ENCODE measurements around the gene FBXL7. TPM values are rescaled to one million over a fixed set of nuclear protein-coding genes. Genes with fewer than 3 reads are reported as not detected.

FBXL7 gene
- total and polyA plus RNA-seq, 12 donors: 8.7 to 33.4 (median 23.5) TPM

DNA sequence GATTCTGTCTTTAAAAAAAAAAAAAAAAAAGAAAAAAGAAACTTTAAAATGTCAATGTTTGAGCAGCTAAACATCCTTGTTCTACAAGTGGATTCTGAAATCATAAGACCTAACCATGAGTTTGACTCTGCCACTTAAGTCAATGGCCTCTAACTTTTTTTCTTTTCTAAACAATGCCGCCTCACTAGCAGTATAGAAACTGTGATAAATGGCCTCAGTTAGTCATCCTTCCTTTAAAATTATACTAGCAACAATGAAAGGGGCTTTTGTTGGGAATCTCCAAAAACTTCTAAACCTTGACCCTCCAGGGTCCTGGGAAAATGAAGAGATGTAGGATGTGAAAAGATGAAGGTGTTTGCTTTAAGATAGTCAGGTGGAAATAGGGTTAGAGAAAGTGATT lies 71.1 kb downstream of the FBXL7 start:
- H3K4me1 ChIP-seq: peaks cover 0 to 41% (median 29%) of the 10 kb centered on the region in 9 donors
- WGBS, 2 donors: 94 to 100% methylated on average over 1 of the region's 1 CpG
- ATAC-seq: no peak

DNA sequence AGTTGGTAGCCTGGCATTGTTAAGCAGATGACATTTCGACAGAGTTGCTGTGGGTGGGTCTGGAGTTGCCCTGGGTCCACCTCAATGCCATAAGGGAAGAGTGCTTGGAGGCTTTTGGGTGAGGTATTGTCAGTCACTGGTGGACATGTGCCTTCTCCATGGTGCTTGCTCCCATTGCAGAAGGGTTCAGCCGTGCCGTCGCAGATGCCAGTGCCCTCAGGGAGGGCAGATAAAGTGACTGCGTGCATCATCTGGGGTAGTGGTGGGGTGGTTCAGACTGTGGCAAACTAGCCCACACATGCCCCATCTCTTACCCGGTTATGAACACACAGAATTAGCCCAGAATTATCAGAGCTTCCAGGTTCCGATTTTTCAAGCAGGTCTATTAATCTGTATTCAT lies 71.6 kb downstream of the FBXL7 start:
- Histone ChIP-seq H3K36me3 (no peaks in the 10 kb centered on the region), H3K4me3 (no peak overlapping the region), H3K27me3 (no peaks in the 10 kb centered on the region), H3K9me3 (no peaks in the 10 kb centered on the region), H3K4me1 (peaks cover 0 to 47% (median 34%) of the 10 kb centered on the region in 9 donors), H3K27ac (no peak overlapping the region)
- TF ChIP-seq, protein P1, sequence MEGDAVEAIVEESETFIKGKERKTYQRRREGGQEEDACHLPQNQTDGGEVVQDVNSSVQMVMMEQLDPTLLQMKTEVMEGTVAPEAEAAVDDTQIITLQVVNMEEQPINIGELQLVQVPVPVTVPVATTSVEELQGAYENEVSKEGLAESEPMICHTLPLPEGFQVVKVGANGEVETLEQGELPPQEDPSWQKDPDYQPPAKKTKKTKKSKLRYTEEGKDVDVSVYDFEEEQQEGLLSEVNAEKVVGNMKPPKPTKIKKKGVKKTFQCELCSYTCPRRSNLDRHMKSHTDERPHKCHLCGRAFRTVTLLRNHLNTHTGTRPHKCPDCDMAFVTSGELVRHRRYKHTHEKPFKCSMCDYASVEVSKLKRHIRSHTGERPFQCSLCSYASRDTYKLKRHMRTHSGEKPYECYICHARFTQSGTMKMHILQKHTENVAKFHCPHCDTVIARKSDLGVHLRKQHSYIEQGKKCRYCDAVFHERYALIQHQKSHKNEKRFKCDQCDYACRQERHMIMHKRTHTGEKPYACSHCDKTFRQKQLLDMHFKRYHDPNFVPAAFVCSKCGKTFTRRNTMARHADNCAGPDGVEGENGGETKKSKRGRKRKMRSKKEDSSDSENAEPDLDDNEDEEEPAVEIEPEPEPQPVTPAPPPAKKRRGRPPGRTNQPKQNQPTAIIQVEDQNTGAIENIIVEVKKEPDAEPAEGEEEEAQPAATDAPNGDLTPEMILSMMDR (IDR thresholded peaks at IDR 0.05): no peak
- intact Hi-C loops (cut with DNase I): no loop called here
- WGBS, 2 donors: 91 to 92% methylated on average over 7 of the region's 7 CpGs
- ATAC-seq (no peak), DNase-seq (no peak)

More for the DNA sequence above, 71.1 kb downstream of the FBXL7 start:
- Histone ChIP-seq H3K27me3 (no peaks in the 10 kb centered on the region), H3K27ac (no peak overlapping the region), H3K36me3 (no peaks in the 10 kb centered on the region), H3K4me3 (no peak overlapping the region), H3K9me3 (no peaks in the 10 kb centered on the region)
- DNase-seq: no peak
- TF ChIP-seq, protein P1 (IDR thresholded peaks at IDR 0.05): no peak
- intact Hi-C loops (cut with DNase I): no loop called here

DNA sequence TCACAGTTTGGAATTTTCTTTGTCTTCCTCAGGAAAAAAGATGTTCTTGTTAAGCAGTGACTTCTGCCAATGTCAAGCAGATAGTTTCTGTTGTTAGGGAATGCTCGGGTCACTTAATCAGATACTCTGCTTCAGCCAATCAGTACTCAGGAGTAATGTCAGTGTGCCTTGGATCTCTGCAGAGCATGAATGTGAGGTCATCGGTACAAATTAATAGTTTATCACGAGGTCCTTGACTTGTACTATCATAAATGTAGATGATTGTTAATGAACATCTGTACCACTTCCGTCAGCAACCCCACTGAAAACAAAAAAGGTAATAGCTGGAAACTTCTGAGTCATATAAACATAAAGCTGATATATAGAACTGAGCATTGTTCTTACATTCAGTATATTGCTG lies 73.6 kb downstream of the FBXL7 start:
- Histone ChIP-seq H3K4me3 (no peak overlapping the region), H3K4me1 (peaks cover 0 to 65% (median 37%) of the 10 kb centered on the region in 9 donors), H3K9me3 (no peaks in the 10 kb centered on the region), H3K27ac (peak overlapping the region in 2 of 10 donors; percentile 2 to 45), H3K36me3 (no peaks in the 10 kb centered on the region), H3K27me3 (no peaks in the 10 kb centered on the region)
- peak in 1 of 8 donors; percentile 37 for ATAC-seq
- WGBS, 2 donors: 23 to 32% methylated on average over 4 of the region's 4 CpGs
- no peak for DNase-seq
- intact Hi-C loops (cut with DNase I): no loop called here
- TF ChIP-seq, protein P1 (IDR thresholded peaks at IDR 0.05): no peak

DNA sequence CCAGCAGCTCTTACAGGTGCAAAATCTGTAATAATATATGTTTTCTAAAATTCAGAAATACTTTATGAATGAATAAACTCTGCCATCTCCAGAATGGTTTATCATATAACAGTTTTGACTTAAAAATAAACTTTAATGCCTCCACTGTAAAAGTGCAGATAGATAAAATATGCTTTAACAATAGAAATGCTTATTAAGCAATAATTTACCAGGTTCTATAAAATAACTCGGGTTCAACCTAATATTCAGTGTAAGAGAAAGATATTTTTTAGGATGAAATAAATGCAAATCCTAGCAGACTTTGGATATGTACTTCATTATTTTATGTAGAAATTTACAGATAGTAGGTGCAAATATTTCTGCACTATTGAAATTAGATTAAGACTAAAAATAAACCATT lies 74.1 kb downstream of the FBXL7 start:
- no peaks in the 10 kb centered on the region for H3K36me3 ChIP-seq
- H3K27me3 ChIP-seq: no peaks in the 10 kb centered on the region
- DNase-seq (no peak), ATAC-seq (no peak)
- H3K4me1 ChIP-seq: peaks cover 0 to 67% (median 37%) of the 10 kb centered on the region in 9 donors
- H3K27ac ChIP-seq: peak overlapping the region in 3 of 10 donors; percentile 2 to 45 (median 33)
- H3K9me3 ChIP-seq: no peaks in the 10 kb centered on the region
- intact Hi-C loops (cut with DNase I): no loop called here
- TF ChIP-seq, protein P1 (IDR thresholded peaks at IDR 0.05): no peak
- 92 to 100% methylated on average over 1 of the region's 1 CpG for WGBS, 2 donors
- no peak overlapping the region for H3K4me3 ChIP-seq

All from heart right ventricle (tissue), 16 donors.